SK-N-SH treated with all-trans-retinoic acid at 6 μM for 48 hours (cell line): ENCODE measurements around the gene TMEM132D.

ENCODE experiments used
- ATAC-seq: fragments of 200-7000 bp; cut with Tn5 transposase; 3 replicates; pipeline ENCODE4 v1.9.1; 2020; ENCODE audit warnings: mild to moderate bottlenecking, moderate library complexity
- ARNTL ChIP-seq: fragments of 450-650 bp; formaldehyde crosslinking; IDR thresholded peaks from 2 replicates; pipeline ENCODE4 v1.5.0; 2020; ENCODE audit warnings: low read depth, mild to moderate bottlenecking, moderate library complexity, borderline replicate concordance
- BACH2 ChIP-seq: fragments of 250-450 bp; sonication (Bioruptor Pico); IDR thresholded peaks from 2 replicates; pipeline ENCODE4 v1.9.0; 2021; ENCODE audit warnings: mild to moderate bottlenecking, borderline replicate concordance
- CSDC2 ChIP-seq: fragments of 250-450 bp; sonication (Bioruptor Pico); IDR thresholded peaks from 2 replicates; pipeline ENCODE4 v1.5.0; 2020; ENCODE audit warnings: mild to moderate bottlenecking, moderate library complexity
- CSRNP3 ChIP-seq: fragments of 250-450 bp; sonication (Bioruptor Pico); IDR thresholded peaks from 2 replicates; pipeline ENCODE4 v1.5.1; 2021; ENCODE audit warnings: mild to moderate bottlenecking, moderate library complexity
- ESRRG ChIP-seq: fragments of 250-450 bp; sonication (Bioruptor Pico); IDR thresholded peaks from 2 replicates; pipeline ENCODE4 v1.6.1; 2021; ENCODE audit warnings: mild to moderate bottlenecking
- ISL1 ChIP-seq: fragments of 250-450 bp; sonication (Bioruptor Pico); IDR thresholded peaks from 2 replicates; pipeline ENCODE4 v2.1.2; 2022; ENCODE audit warnings: mild to moderate bottlenecking, moderate library complexity
- OSR1 ChIP-seq: fragments of 250-450 bp; sonication (Bioruptor Pico); IDR thresholded peaks from 2 replicates; pipeline ENCODE4 v1.8.0; 2022; ENCODE audit warnings: moderate library complexity, mild to moderate bottlenecking, inconsistent platforms
- PPARA ChIP-seq: fragments of 250-450 bp; sonication (Bioruptor Pico); IDR thresholded peaks from 2 replicates; pipeline ENCODE4 v1.5.0; 2020; ENCODE audit warnings: mild to moderate bottlenecking, borderline replicate concordance
- RARB ChIP-seq: fragments of 250-450 bp; sonication (Bioruptor Pico); IDR thresholded peaks from 2 replicates; pipeline ENCODE4 v1.8.0; 2021; ENCODE audit warnings: mild to moderate bottlenecking, moderate library complexity
- SNAI2 ChIP-seq: fragments of 250-450 bp; sonication (Bioruptor Pico); IDR thresholded peaks from 2 replicates; pipeline ENCODE4 v1.5.0; 2020; ENCODE audit warnings: mild to moderate bottlenecking, moderate library complexity
- TOX ChIP-seq: fragments of 250-450 bp; sonication (Bioruptor Pico); IDR thresholded peaks from 2 replicates; pipeline ENCODE4 v1.8.0; 2021; ENCODE audit warnings: mild to moderate bottlenecking, moderate library complexity, borderline replicate concordance
- TSHZ2 ChIP-seq: fragments of 250-450 bp; sonication (Bioruptor Pico); IDR thresholded peaks from 2 replicates; pipeline ENCODE4 v1.5.0; 2020; ENCODE audit warnings: mild to moderate bottlenecking, moderate library complexity
- ZC3H10 ChIP-seq: fragments of 250-450 bp; sonication (Bioruptor Pico); IDR thresholded peaks from 2 replicates; pipeline ENCODE4 v1.5.1; 2021; ENCODE audit warnings: mild to moderate bottlenecking, moderate library complexity
- ZFP30 ChIP-seq: fragments of 450-650 bp; formaldehyde crosslinking; IDR thresholded peaks from 2 replicates; pipeline ENCODE4 v1.5.0; 2022; ENCODE audit warnings: mild to moderate bottlenecking, moderate library complexity
- ZNF565 ChIP-seq: fragments of 450-650 bp; formaldehyde crosslinking; conservative IDR thresholded peaks from 2 replicates; pipeline ENCODE4 v1.5.0; 2020; ENCODE audit warnings: low read depth, mild to moderate bottlenecking, moderate library complexity
- ZNF70 ChIP-seq: fragments of 450-650 bp; formaldehyde crosslinking; IDR thresholded peaks from 2 replicates; pipeline ENCODE4 v1.5.0; 2020; ENCODE audit warnings: mild to moderate bottlenecking, moderate library complexity
- ZNF8 ChIP-seq: fragments of 450-650 bp; formaldehyde crosslinking; IDR thresholded peaks from 2 replicates; pipeline ENCODE4 v1.5.0; 2020; ENCODE audit warnings: mild to moderate bottlenecking, moderate library complexity
- TF ChIP-seq, protein P1 (sequence below): fragments of 250-450 bp; sonication (Bioruptor Pico); IDR thresholded peaks from 2 replicates; pipeline ENCODE4 v1.8.0; 2021; ENCODE audit warnings: low read depth, mild to moderate bottlenecking, moderate library complexity, borderline replicate concordance
- TF ChIP-seq, protein P2 (sequence below): fragments of 250-450 bp; sonication (Bioruptor Pico); IDR thresholded peaks from 2 replicates; pipeline ENCODE4 v1.5.1; 2020; ENCODE audit warnings: low read depth, mild to moderate bottlenecking, moderate library complexity
- TF ChIP-seq, protein P3 (sequence below): fragments of 250-450 bp; sonication (Bioruptor Pico); IDR thresholded peaks from 2 replicates; pipeline ENCODE4 v1.8.0; 2020; ENCODE audit warnings: mild to moderate bottlenecking, moderate library complexity, borderline replicate concordance

The TMEM132D gene

DNA sequence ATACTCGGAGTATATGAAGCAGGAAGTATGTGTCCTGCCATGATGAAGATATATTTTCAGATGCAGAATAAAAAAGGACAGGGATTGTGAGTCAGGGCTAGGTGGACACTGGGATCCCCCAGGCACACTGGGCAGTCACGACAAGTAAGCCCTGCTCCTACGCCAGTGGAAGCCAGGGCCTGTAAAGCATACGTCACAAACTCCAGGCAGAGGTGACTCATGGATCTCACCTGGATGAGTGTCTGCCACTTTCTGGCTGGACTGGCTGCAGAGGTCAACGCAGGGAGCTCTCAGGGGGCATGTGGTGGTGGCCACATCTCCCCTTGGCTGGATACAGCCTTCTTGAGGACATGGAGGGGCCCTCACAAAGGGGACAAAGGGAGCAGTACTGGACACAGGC, 788.3 kb downstream of the TMEM132D start:
- ATAC-seq: no peak
- TF ChIP-seq, protein P1, sequence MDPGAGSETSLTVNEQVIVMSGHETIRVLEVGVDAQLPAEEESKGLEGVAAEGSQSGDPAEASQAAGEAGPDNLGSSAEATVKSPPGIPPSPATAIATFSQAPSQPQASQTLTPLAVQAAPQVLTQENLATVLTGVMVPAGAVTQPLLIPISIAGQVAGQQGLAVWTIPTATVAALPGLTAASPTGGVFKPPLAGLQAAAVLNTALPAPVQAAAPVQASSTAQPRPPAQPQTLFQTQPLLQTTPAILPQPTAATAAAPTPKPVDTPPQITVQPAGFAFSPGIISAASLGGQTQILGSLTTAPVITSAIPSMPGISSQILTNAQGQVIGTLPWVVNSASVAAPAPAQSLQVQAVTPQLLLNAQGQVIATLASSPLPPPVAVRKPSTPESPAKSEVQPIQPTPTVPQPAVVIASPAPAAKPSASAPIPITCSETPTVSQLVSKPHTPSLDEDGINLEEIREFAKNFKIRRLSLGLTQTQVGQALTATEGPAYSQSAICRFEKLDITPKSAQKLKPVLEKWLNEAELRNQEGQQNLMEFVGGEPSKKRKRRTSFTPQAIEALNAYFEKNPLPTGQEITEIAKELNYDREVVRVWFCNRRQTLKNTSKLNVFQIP (CRISPR knock-in tag): no peak
- TF ChIP-seq RARB (no peak), CSRNP3 (CRISPR knock-in tag) (no peak), SNAI2 (no peak), ZNF70 (CRISPR knock-in tag) (no peak), ISL1 (CRISPR knock-in tag) (no peak)
- TF ChIP-seq, protein P2, sequence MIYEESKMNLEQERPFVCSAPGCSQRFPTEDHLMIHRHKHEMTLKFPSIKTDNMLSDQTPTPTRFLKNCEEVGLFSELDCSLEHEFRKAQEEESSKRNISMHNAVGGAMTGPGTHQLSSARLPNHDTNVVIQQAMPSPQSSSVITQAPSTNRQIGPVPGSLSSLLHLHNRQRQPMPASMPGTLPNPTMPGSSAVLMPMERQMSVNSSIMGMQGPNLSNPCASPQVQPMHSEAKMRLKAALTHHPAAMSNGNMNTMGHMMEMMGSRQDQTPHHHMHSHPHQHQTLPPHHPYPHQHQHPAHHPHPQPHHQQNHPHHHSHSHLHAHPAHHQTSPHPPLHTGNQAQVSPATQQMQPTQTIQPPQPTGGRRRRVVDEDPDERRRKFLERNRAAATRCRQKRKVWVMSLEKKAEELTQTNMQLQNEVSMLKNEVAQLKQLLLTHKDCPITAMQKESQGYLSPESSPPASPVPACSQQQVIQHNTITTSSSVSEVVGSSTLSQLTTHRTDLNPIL: no peak

DNA sequence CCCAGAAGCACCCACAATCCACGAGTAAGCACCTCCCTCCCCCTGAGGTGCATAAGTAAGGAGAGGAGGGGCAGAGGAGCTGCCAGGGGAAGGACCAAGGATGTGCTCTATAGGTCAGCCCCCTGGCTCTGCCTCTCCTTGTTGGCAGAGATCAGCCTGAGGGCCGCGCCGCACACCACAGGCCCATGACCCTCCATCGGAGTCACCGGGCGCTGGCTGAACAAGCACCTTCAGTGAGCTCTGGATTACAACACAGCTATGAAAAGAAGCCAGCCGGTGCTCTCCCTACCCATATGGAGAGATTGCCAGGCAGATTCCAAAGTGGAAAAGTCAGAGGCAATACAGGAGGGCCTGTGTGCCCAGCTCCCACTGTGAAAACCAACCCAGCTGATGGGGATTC, 793.2 kb downstream of the TMEM132D start:
- no peak for ATAC-seq

DNA sequence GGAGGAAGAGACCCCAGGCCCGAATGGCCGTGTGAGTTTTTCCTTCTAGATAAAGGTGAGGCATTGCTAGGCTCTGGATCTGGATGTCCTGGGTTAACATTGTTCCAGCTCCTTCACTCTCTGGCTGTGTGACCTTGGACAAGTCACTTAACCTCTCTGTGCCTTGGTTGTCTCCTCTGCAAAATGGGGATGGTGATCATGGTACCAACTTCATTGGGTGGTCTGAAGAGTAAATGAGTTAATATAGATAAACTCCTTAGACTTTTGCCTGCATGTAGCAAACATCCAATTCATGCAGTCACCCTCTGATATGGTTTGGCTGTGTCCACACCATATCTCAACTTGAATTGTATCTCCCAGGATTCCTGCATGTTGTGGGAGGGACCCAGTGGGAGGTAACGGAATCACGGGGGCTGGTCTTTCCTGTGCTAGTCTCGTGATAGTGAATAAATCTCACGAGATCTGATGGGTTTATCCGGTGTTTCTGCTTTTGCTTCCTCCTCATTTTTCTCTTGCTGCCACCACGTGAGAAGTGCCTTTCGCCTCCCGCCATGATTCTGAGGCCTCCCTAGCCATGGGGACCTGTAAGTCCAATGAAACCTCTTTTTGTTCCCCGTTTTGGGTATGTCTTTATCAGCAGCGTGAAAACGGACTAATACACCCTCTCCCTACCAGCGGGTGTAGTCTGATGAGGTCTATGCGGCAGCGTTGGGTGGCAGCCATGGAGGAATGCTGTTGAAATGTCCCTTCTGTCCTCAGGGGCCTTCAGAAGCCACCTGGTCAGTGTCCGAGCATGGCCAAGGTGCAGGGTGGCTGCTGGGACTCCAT, 794.4 kb downstream of the TMEM132D start:
- ATAC-seq: no peak
- TF ChIP-seq OSR1 (CRISPR knock-in tag) (no peak), TSHZ2 (no peak), BACH2 (no peak), ISL1 (CRISPR knock-in tag) (no peak), ESRRG (CRISPR knock-in tag) (no peak)

More for the DNA sequence above, 793.2 kb downstream of the TMEM132D start:
- no peak for TF ChIP-seq ARNTL
- no peak for TF ChIP-seq ZNF565 (CRISPR knock-in tag)
- no peak for TF ChIP-seq ZC3H10 (CRISPR knock-in tag)
- TF ChIP-seq ESRRG (CRISPR knock-in tag): no peak
- TF ChIP-seq PPARA (CRISPR knock-in tag): no peak
- TF ChIP-seq, all 23 proteins: peak for 0

DNA sequence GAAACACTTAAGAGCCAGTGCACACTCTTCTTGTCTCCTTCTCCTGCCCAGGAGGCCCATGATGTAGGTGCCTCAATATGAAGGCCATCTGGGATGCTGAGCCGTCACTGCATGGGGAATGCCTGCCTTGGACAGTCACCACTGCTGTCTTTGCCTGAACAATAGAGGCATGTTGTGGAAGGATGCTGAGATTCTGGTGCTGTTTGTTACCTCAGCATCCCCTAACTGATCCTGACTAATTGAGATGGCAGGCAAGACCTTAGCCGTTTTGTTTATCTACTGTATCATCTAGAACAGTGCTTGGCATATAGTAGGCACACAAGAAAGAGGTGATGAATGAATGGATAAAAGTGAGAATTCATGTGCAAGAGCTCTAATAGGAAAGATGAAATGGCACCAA, 797.1 kb downstream of the TMEM132D start:
- ATAC-seq: no peak
- TF ChIP-seq ESRRG (CRISPR knock-in tag) (no peak), PPARA (CRISPR knock-in tag) (no peak), ZNF8 (CRISPR knock-in tag) (no peak), TOX (CRISPR knock-in tag) (no peak), TSHZ2 (no peak), ZC3H10 (CRISPR knock-in tag) (no peak), OSR1 (CRISPR knock-in tag) (no peak), CSDC2 (CRISPR knock-in tag) (no peak), ZFP30 (CRISPR knock-in tag) (no peak), ARNTL (no peak)
- TF ChIP-seq, protein P1 (CRISPR knock-in tag): no peak
- TF ChIP-seq, protein P3, sequence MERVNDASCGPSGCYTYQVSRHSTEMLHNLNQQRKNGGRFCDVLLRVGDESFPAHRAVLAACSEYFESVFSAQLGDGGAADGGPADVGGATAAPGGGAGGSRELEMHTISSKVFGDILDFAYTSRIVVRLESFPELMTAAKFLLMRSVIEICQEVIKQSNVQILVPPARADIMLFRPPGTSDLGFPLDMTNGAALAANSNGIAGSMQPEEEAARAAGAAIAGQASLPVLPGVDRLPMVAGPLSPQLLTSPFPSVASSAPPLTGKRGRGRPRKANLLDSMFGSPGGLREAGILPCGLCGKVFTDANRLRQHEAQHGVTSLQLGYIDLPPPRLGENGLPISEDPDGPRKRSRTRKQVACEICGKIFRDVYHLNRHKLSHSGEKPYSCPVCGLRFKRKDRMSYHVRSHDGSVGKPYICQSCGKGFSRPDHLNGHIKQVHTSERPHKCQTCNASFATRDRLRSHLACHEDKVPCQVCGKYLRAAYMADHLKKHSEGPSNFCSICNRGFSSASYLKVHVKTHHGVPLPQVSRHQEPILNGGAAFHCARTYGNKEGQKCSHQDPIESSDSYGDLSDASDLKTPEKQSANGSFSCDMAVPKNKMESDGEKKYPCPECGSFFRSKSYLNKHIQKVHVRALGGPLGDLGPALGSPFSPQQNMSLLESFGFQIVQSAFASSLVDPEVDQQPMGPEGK (CRISPR knock-in tag): no peak
- TF ChIP-seq, protein P2: no peak
